WTC11 (cell line): ENCODE data around the gene CYP19A1. TPM values are rescaled to one million over a fixed set of nuclear protein-coding genes. Genes with fewer than 3 reads are reported as not detected.

Experiments
- ATAC-seq: fragments of 200-7000 bp; cut with Tn5 transposase; 2 replicates; pipeline ENCODE4 v1.10.0; 2021; ENCODE audit warnings: mild to moderate bottlenecking, moderate library complexity
- CTCF ChIA-PET: fragments of 300-600 bp; sonication (Branson Sonifier 250); formaldehyde crosslinking; loops from one replicate; lab custom pipeline; 2021; ENCODE audit warnings: antibody characterized with exemption; lab: Charles Lee
- POLR2A ChIA-PET: fragments of 350-600 bp; sonication (Branson Sonifier 250); formaldehyde crosslinking; loops from one replicate; lab custom pipeline; 2021; ENCODE audit warnings: antibody characterized with exemption; lab: Charles Lee
- DNase-seq: peaks from one replicate; pipeline ENCODE4 v3.0.0; 2021; ENCODE audit warnings: low spot score
- H3K27ac Mint-ChIP-seq: 2 replicates; pipeline ENCODE4 v1.8.0; 2021; ENCODE audit warnings: mixed read lengths
- H3K27me3 Mint-ChIP-seq: 2 replicates; pipeline ENCODE4 v1.8.0; 2021; ENCODE audit warnings: low read depth, mild to moderate bottlenecking, moderate library complexity, mixed read lengths
- H3K36me3 Mint-ChIP-seq: 2 replicates; pipeline ENCODE4 v1.8.0; 2021; ENCODE audit warnings: mixed read lengths
- H3K4me1 Mint-ChIP-seq: 2 replicates; pipeline ENCODE4 v1.8.0; 2022; ENCODE audit warnings: mixed read lengths
- H3K4me3 Mint-ChIP-seq: 2 replicates; pipeline ENCODE4 v1.8.0; 2021; ENCODE audit warnings: mild to moderate bottlenecking, moderate library complexity, mixed read lengths
- H3K9me3 Mint-ChIP-seq: 2 replicates; pipeline ENCODE4 v1.8.0; 2021; ENCODE audit warnings: mixed read lengths
- ARID4B ChIP-seq: sonication (generic); formaldehyde crosslinking; IDR thresholded peaks from 2 replicates; pipeline ENCODE4 v1.8.0; 2023; ENCODE audit warnings: missing genetic modification reagents, mild to moderate bottlenecking, borderline replicate concordance
- ATF1 ChIP-seq: sonication (generic); formaldehyde crosslinking; IDR thresholded peaks from 2 replicates; pipeline ENCODE4 v1.8.1; 2023; ENCODE audit warnings: mild to moderate bottlenecking, moderate library complexity, missing genetic modification reagents
- CREB1 ChIP-seq: sonication (generic); formaldehyde crosslinking; IDR thresholded peaks from 2 replicates; pipeline ENCODE4 v1.8.0; 2023; ENCODE audit warnings: mild to moderate bottlenecking, missing genetic modification reagents
- GRHL2 ChIP-seq: fragments of 250-450 bp; sonication (Bioruptor Pico); IDR thresholded peaks from 2 replicates; pipeline ENCODE4 v1.8.0; 2022; ENCODE audit warnings: mild to moderate bottlenecking, moderate library complexity; ENCODE audit not compliant: insufficient replicate concordance, severe bottlenecking
- NFATC4 ChIP-seq: fragments of 250-450 bp; sonication (Bioruptor Pico); IDR thresholded peaks from 2 replicates; pipeline ENCODE4 v1.9.0; 2021; ENCODE audit warnings: mild to moderate bottlenecking
- NFE2L1 ChIP-seq: sonication (generic); formaldehyde crosslinking; IDR thresholded peaks from 2 replicates; pipeline ENCODE4 v1.8.1; 2023; ENCODE audit warnings: missing genetic modification reagents
- OVOL2 ChIP-seq: fragments of 250-450 bp; sonication (Bioruptor Pico); IDR thresholded peaks from 2 replicates; pipeline ENCODE4 v1.9.0; 2021; ENCODE audit warnings: mild to moderate bottlenecking, borderline replicate concordance
- PRRX2 ChIP-seq: fragments of 250-450 bp; sonication (Bioruptor Pico); IDR thresholded peaks from 2 replicates; pipeline ENCODE4 v1.8.0; 2021; ENCODE audit warnings: mild to moderate bottlenecking
- RELA ChIP-seq: sonication (generic); formaldehyde crosslinking; IDR thresholded peaks from 2 replicates; pipeline ENCODE4 v1.8.1; 2022; ENCODE audit warnings: missing genetic modification reagents, mild to moderate bottlenecking, borderline replicate concordance
- TEAD1 ChIP-seq: sonication (generic); formaldehyde crosslinking; IDR thresholded peaks from 2 replicates; pipeline ENCODE4 v1.8.0; 2022; ENCODE audit warnings: mild to moderate bottlenecking, missing genetic modification reagents
- ZNF121 ChIP-seq: sonication (generic); formaldehyde crosslinking; IDR thresholded peaks from 2 replicates; pipeline ENCODE4 v1.8.0; 2023; ENCODE audit warnings: missing genetic modification reagents
- ZNF219 ChIP-seq: sonication (generic); formaldehyde crosslinking; IDR thresholded peaks from 2 replicates; pipeline ENCODE4 v1.8.0; 2023; ENCODE audit warnings: missing genetic modification reagents, mild to moderate bottlenecking, borderline replicate concordance
- ZNF232 ChIP-seq: sonication (generic); formaldehyde crosslinking; IDR thresholded peaks from 2 replicates; pipeline ENCODE4 v1.8.0; 2022; ENCODE audit warnings: mild to moderate bottlenecking, missing genetic modification reagents
- ZNF317 ChIP-seq: sonication (generic); formaldehyde crosslinking; IDR thresholded peaks from 2 replicates; pipeline ENCODE4 v1.8.1; 2023; ENCODE audit warnings: low read depth, mild to moderate bottlenecking, moderate library complexity, missing genetic modification reagents, borderline replicate concordance
- ZNF416 ChIP-seq: fragments of 250-450 bp; sonication (Bioruptor Pico); IDR thresholded peaks from 2 replicates; pipeline ENCODE4 v1.9.0; 2021; ENCODE audit warnings: mild to moderate bottlenecking, inconsistent platforms
- ZNF423 ChIP-seq: fragments of 250-450 bp; sonication (Bioruptor Pico); IDR thresholded peaks from 2 replicates; pipeline ENCODE4 v2.1.2; 2022; ENCODE audit warnings: mild to moderate bottlenecking, moderate library complexity
- total RNA-seq: library from RNA; stranded (reverse); gene quantifications from 3 replicates; pipeline ENCODE4 v1.2.3, GENCODE V29; 2021
- TF ChIP-seq, protein P1 (sequence below): sonication (generic); formaldehyde crosslinking; IDR thresholded peaks from 2 replicates; pipeline ENCODE4 v1.8.0; 2022; ENCODE audit warnings: mild to moderate bottlenecking, missing genetic modification reagents
- TF ChIP-seq, protein P2 (sequence below): fragments of 250-450 bp; sonication (Bioruptor Pico); IDR thresholded peaks from 2 replicates; pipeline ENCODE4 v1.9.0; 2021; ENCODE audit warnings: mild to moderate bottlenecking
- TF ChIP-seq, protein P3 (sequence below): sonication (generic); formaldehyde crosslinking; IDR thresholded peaks from 2 replicates; pipeline ENCODE4 v1.8.1; 2022; ENCODE audit warnings: low read depth, mild to moderate bottlenecking, moderate library complexity, missing genetic modification reagents, borderline replicate concordance
- TF ChIP-seq, protein P4 (sequence below): sonication (generic); formaldehyde crosslinking; IDR thresholded peaks from 2 replicates; pipeline ENCODE4 v1.8.0; 2023; ENCODE audit warnings: mild to moderate bottlenecking, missing genetic modification reagents

CYP19A1 gene
- total RNA-seq, 1 experiment from 2014 or later, result not detected

- TF ChIP-seq ARID4B, result no peak
Observed at GRCh38 chr15:51186891-51187290, 151.5 kb downstream of the CYP19A1 start (continued).

DNA sequence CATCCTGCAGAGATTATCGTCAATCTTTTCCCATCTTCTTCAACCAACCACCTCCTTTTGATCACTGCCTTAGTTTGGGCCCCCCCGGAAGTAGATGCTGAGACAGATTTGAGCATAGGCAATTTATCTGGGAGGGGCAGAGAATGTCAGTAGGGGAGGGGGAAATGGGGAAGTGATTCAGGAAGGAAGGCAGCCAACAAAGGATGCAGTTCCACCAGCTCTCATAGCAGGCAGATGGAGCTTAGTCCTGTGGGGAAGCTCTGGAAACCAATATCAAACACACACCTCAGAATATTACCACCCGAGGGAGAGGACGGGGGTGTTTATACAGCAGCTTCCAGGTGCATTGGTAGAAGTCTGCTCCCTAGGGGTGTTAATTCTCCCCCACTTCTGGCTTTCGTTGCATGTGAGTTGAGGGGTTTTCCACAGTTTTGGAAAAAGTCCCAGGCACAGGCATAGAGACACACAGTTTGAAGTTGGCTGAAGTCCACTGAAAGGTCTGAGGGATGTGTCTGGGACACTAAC is 152.2 kb downstream of the CYP19A1 start:
- peaks cover 2% of the 10 kb centered on the region; the same call in 1 of the 2 replicates for H3K4me1 Mint-ChIP-seq
- no peak for DNase-seq
- H3K27ac Mint-ChIP-seq, result no peak overlapping the region
- ChIA-PET POLR2A (no interaction called here), CTCF (interaction anchor here (2.8 kb wide), 1 partner anchor 24 kb away, joined by 20 read pairs; no protein-coding TSS in a partner anchor)
- no peak overlapping the region for H3K4me3 Mint-ChIP-seq
- H3K36me3 Mint-ChIP-seq, result no peaks in the 10 kb centered on the region
- no peaks in the 10 kb centered on the region for H3K9me3 Mint-ChIP-seq
- no peaks in the 10 kb centered on the region for H3K27me3 Mint-ChIP-seq
- TF ChIP-seq ZNF317 (CRISPR knock-in tag) (no peak), ZNF121 (CRISPR knock-in tag) (no peak), ZNF416 (CRISPR knock-in tag) (no peak), NFE2L1 (CRISPR knock-in tag) (no peak)
- TF ChIP-seq, protein P1, sequence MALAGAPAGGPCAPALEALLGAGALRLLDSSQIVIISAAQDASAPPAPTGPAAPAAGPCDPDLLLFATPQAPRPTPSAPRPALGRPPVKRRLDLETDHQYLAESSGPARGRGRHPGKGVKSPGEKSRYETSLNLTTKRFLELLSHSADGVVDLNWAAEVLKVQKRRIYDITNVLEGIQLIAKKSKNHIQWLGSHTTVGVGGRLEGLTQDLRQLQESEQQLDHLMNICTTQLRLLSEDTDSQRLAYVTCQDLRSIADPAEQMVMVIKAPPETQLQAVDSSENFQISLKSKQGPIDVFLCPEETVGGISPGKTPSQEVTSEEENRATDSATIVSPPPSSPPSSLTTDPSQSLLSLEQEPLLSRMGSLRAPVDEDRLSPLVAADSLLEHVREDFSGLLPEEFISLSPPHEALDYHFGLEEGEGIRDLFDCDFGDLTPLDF (CRISPR knock-in tag), result no peak
- TF ChIP-seq, protein P2, sequence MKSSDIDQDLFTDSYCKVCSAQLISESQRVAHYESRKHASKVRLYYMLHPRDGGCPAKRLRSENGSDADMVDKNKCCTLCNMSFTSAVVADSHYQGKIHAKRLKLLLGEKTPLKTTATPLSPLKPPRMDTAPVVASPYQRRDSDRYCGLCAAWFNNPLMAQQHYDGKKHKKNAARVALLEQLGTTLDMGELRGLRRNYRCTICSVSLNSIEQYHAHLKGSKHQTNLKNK, result no peak
- TF ChIP-seq, protein P3, sequence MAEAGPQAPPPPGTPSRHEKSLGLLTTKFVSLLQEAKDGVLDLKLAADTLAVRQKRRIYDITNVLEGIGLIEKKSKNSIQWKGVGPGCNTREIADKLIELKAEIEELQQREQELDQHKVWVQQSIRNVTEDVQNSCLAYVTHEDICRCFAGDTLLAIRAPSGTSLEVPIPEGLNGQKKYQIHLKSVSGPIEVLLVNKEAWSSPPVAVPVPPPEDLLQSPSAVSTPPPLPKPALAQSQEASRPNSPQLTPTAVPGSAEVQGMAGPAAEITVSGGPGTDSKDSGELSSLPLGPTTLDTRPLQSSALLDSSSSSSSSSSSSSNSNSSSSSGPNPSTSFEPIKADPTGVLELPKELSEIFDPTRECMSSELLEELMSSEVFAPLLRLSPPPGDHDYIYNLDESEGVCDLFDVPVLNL, result no peak
- TF ChIP-seq, all 79 proteins: peak for 0
- no peak for ATAC-seq

DNA sequence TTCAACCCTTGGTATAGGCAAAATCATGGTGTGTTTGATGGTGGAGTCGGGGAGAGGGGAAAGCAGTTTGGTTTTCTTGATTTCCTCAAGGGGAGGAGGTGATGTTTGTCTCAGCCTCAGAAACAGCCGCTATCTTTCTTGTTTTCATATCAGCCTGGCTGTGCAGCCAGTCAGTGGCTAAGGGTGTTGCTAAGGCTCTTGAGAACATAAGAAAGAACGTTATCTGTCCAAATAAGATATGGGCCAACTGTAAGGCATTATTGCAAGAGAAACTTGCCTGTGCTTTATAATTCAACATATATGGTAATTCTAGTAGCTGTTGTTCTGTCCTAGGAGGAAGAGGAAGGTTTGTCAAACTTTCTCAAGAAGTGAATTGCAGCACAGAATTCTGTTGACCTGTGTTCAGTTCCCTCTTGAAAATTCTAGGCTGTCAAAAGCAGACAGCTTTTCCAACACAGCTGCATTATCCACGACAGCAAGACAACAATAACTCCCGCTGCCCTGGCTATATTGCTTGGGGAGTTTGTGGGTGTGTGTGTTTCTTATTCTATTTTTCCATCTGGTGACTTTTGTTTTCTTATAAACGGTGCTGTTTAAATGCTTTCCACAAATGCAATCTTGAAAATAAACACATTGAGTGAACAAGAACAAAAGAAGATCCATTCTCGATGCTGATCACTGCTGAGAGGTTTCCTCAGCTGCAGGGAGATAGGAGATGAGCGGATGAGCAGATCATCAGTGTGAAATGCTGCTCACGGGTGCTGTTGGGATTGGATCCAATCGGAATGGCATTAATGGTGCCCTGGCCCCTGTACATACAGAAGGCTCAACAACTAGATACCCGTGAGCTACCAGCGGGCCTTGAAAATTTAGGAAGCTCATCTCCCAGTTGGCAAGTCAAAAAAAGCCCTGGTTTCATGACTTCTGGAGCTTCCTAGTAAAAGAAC is 152.9 kb downstream of the CYP19A1 start:
- Mint-ChIP-seq H3K9me3 (0 out of 2 replicates have a peak, but pooled peaks cover 4% of the 10 kb centered on the region), H3K4me3 (no peak overlapping the region), H3K27ac (no peak overlapping the region), H3K4me1 (no peaks in the 10 kb centered on the region)
- POLR2A ChIA-PET, result no interaction called here
- DNase-seq, result no peak
- no peak for ATAC-seq
- CTCF ChIA-PET, result interaction anchor here (1.3 to 3.7 kb wide), 3 partner anchors 7 to 52 kb away, joined by 5 to 20 read pairs (median 20); no protein-coding TSS in a partner anchor
- TF ChIP-seq ATF1 (CRISPR knock-in tag) (no peak), ZNF219 (CRISPR knock-in tag) (no peak), NFATC4 (CRISPR knock-in tag) (no peak), TEAD1 (CRISPR knock-in tag) (no peak), PRRX2 (CRISPR knock-in tag) (no peak), ZNF232 (no peak), CREB1 (no peak), GRHL2 (CRISPR knock-in tag) (no peak), ZNF423 (CRISPR knock-in tag) (no peak), OVOL2 (CRISPR knock-in tag) (no peak), RELA (CRISPR knock-in tag) (no peak)
- TF ChIP-seq, protein P1 (CRISPR knock-in tag), result no peak
- TF ChIP-seq, protein P4, sequence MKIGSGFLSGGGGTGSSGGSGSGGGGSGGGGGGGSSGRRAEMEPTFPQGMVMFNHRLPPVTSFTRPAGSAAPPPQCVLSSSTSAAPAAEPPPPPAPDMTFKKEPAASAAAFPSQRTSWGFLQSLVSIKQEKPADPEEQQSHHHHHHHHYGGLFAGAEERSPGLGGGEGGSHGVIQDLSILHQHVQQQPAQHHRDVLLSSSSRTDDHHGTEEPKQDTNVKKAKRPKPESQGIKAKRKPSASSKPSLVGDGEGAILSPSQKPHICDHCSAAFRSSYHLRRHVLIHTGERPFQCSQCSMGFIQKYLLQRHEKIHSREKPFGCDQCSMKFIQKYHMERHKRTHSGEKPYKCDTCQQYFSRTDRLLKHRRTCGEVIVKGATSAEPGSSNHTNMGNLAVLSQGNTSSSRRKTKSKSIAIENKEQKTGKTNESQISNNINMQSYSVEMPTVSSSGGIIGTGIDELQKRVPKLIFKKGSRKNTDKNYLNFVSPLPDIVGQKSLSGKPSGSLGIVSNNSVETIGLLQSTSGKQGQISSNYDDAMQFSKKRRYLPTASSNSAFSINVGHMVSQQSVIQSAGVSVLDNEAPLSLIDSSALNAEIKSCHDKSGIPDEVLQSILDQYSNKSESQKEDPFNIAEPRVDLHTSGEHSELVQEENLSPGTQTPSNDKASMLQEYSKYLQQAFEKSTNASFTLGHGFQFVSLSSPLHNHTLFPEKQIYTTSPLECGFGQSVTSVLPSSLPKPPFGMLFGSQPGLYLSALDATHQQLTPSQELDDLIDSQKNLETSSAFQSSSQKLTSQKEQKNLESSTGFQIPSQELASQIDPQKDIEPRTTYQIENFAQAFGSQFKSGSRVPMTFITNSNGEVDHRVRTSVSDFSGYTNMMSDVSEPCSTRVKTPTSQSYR (CRISPR knock-in tag), result no peak
- TF ChIP-seq, all 79 proteins: peak for 0
- Mint-ChIP-seq H3K27me3 (no peaks in the 10 kb centered on the region; the same call in 1 of the 2 replicates), H3K36me3 (no peaks in the 10 kb centered on the region)
